SW 1271 (cell line): Measurements from ENCODE around the gene MLC1.
A peak's percentile ranks its signal among the peaks of the same experiment; 100 is the strongest.

ENCODE experiments used
- DNase-seq, 2 experiments: peaks; one replicate each; lab custom pipeline; 2025; lab: John Stamatoyannopoulos, UW

MLC1 gene

DNA sequence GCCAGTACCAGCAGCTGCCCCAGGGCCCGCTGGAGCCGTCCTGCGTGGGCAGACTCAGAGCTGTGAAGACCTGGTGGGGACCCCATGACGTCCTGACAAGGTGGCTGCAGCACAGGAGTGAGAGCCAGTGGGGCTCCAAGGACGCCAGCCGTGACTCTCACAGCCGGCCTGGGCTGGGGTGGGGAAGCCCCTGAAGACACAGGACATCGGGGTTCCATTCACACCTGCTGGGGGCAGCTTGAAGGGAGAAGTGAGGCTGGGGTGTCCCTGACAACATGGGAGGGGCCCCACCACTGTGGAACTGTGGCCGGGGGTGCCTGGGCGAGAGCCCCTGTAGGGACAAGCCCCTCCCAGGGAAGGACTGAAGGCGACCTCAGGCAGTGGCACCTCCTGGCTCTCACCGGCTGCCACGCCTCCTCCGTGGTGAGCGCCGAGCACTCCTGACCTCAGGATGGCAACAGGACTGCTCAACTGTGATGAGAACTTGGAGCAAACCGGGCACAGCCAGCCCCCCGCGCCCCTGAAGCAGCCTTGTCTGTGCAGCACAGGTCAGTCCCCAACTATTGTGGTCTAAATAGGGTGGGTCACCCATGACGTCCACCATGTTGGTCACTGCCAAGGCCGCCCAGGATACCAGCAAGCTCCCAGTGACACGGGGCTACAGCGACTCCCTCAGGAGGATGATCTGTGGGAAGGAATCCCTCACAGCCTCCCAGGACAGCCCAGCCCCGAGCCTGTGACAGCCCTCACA lies 49.9 kb downstream of the MLC1 start:
- no peak for DNase-seq

DNA sequence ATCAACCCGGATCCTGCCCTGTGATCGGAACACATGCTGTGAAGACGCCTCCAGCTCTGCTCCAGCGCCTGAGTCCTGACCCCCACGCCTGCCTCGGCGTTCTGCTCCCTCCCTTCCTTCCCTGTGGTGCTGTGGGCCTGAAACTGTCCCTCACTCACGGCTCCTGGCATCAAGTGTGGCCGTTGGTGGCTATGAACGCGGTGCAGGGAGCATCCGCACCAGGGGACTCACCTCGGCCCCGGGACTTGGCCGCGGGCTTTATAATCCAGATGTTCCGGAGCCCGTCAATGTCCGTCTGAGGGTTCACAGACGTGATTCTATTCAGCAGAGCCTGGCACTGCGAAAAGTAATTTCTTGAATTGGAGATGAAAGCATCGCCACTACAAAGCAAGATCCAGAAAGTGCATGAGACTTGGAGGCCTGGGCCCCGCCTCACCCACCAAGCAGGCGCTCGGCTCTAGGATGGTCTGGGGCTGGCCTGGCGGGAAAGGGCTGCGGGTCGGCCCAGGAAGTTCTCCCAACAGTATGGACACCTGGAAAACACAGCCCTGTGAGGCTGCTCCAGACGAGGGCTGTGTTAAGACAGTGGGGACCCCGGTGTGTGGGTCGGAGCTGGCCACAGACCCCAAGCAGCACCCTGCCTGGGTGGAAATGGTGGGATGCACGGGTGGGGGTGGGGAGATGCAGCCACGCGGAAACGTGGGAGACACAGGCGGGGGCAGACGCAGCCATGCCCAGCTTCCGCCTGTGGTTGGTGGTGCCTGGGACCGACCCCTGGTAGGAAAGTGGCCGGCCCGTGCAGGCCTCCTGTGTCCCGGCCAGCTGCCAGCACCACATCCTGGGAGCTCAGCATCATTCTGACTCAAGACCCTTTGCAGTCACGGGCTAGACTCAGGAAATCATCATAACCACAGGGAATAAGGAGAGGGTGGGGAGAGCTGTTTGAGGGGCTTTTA lies 50.8 kb downstream of the MLC1 start:
- no peak for DNase-seq

GRCh38 chr22:50032941-50033601 lies 52.2 kb downstream of the MLC1 start:
- DNase-seq = no peak

- no peak for DNase-seq
Measured at GRCh38 chr22:50032109-50032871, 52.9 kb downstream of the MLC1 start.

GRCh38 chr22:50031189-50032091 lies 53.8 kb downstream of the MLC1 start:
- no peak for DNase-seq

DNA sequence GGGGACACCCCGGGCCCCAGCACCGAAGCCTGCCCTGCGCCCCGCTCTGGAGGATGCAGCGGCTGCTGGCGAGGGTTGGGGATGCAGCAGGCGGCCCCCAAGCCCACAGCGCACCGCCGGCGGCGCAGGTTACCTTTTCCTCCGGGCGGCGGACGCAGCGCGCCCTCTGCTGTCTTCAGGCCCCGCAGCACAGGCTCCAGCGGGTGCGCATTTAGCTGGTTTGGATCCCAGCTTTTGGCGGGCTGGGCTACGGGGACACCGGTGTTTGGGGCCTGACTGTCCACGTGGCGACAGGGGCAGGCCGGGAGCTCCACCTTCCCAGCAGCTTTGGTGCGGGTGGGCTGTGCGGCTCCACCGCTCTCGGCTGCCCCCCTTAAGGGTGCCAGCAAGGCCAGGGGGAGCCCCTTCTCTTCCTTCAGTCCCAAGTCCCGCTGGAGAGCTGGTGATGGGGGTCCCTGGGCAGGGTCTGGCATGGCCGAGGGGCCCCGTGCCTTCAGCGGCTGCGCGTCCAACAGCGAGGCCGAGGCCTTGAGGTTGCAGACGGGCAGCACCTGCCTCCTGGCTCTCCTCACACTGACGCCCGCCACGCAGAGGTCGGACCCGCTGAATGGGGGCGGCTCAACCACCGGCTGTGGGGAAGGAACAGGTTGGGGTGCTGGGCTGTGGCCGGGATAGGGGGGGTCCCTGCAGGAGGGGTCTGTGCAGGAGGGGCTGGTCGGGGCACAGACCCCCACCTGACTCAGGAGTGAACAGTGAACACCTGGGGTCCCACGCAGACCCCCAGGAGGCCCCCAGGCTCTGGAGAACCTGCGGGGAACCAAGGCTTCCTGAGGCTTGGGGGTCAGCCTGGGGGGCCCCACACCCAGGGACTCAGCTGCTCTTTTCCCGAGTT lies 54.7 kb downstream of the MLC1 start:
- DNase-seq = peak in 1 of 2 experiments; percentile 16

- DNase-seq = peak in 1 of 2 experiments; percentile 9
Measured at GRCh38 chr22:50027639-50028537, 57.3 kb downstream of the MLC1 start.

GRCh38 chr22:50025993-50026392 lies 59.2 kb downstream of the MLC1 start:
- no peak for DNase-seq

DNA sequence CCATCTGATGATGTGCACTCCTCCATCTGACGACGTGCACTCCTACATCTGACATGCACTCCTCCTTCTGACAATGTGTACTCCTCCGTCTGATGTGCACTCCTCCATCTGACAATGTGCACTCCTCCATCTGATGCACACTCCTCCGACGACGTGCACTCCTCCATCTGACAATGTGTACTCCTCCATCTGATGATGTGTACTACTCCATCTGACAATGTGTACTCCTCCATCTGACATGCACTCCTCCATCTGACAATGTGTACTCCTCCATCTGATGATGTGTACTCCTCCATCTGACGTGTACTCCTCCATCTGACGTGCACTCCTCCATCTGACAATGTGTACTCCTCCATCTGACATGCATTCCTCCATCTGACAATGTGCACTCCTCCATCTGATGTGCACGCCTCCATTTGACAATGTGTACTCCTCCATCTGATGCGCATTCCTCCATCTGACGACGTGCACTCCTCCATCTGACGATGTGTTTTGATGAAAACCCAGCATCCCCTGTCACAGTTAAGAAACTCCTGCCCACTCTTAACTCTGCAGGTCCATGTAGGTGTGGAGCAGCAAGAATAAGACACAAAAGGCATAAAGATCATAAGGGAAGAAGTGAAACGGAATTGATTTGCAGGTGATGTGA lies 62.9 kb downstream of the MLC1 start:
- no peak for DNase-seq

- no peak for DNase-seq
Measured at GRCh38 chr22:50020606-50021005, 64.6 kb downstream of the MLC1 start.

GRCh38 chr22:50019316-50019715 lies 65.9 kb downstream of the MLC1 start:
- DNase-seq = no peak

GRCh38 chr22:50018608-50019285 lies 66.5 kb downstream of the MLC1 start:
- no peak for DNase-seq

DNA sequence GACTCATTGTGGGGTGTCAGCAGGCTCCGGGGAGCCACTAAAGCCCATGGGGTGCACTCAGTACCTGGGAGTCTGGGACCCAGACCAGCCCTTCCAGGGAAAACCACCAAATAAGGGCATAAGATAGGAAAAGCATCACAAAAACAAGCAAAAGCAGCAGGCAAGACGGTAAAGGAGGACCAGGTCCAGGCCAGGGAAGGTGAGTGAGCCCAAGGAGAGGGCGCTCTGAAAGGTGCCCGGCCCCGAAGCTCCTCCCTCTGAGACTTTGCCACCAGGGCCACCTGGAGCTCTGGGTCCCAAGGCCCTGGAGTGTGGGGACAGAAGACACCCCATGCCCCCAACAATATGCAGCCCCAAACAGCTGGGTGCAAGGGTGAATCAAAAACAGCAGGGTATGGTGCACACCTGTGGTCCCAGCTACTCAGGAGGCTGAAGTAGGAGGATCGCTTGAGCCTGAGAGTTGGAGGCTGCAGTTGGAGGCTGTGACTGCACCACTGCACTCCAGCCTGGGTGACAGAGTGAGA lies 67.5 kb downstream of the MLC1 start:
- no peak for DNase-seq

GRCh38 chr22:50016988-50017700 lies 68.1 kb downstream of the MLC1 start:
- DNase-seq = no peak

DNA sequence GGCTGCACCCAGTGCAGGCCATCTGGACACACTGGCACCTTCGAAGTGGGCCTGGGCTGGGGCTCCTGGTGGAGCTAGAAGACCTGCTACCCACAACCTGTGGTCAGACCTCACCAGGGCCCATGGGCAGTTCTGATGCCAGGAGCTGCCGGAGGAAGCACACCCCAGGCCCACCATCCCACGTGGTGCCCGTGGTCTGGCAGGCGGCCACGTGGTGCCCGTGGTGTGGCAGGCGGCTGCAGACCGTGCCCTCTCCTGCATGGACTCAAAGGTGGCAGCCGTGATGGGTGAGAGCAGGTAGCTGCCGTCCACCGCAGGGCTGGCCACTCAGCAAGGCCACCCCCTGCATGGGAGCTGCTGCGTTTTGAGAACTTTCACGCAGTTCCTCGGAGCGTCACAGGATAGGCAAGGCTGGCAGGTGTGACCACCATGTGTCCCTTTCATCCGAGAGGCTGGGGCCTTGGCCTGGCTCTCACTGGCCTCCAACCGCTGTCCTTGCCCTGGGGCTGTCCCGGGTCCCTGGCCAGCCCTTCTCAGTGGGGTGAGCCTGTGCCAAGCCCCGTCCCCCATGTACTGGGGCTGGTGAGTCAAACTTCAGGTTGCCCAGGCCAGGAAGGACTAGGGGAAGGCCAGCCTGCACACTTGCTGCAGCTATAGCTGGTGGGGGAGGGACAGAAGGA lies 68.8 kb downstream of the MLC1 start:
- DNase-seq = no peak
